ENCODE data around the gene TCP1. TPM values are rescaled to one million over a fixed set of nuclear protein-coding genes. Genes with fewer than 3 reads are reported as not detected.
A peak's percentile ranks its signal among the peaks of the same experiment; 100 is the strongest.

The TCP1 gene
- total and polyA plus RNA-seq, 2 of the 13 experiments (the other 11 are each of a cell fraction or from before 2014, with no cell fraction given) = 116 to 553 TPM

DNA sequence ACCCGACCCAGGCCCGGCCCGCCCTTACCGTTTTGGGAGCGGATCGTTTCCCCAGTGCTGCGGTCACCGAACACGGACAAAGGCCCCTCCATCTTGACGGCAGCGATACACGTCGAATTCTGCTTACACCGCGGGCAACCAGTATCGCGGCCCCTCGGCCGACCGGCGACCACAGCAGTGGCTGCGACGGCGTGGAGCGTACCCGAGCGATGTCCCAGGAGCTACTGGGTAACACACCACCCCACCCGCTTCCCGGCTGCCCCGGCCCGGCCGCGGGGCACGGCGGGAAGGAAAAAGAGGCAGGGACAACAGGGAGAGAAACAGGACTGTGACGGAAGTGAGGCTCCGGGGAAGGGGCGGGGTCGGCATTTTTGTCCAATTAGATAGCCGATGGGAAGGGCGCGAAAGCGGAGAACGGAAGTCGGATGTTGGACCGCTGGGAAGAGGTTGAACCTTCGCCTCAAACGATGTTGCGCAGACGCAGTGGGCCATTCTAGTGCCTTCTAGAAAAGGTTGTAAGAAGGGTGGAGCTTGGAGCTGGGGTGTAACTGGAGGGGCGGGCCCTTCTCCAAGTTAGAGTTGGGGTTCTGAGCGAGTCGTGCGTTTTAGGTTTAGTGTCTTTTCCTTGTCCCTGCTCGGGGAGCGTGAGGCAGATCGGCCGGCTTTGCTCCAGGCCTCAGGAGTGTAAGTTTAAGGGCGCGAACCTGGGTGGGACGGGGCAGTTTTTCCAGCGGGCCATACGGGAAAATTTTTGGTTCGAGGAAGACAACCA lies at the start of gene TCP1 (continued):
- TF ChIP-seq, protein P1, sequence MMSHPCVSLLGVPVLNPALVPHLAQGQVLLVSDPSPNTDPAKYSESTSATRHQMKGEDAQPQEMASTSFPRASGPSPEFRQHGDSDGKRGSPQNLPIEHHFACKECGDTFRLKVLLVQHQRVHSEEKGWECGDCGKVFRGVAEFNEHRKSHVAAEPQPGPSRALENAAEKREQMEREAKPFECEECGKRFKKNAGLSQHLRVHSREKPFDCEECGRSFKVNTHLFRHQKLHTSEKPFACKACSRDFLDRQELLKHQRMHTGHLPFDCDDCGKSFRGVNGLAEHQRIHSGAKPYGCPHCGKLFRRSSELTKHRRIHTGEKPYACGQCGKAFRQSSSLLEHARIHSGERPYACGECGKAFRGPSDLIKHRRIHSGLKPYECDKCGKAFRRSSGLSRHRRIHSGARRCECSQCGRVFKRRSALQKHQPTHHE (CRISPR knock-in tag; IDR thresholded peaks at IDR 0.05; ENCODE audit: borderline replicate concordance) = no peak
- TF ChIP-seq NBN (conservative IDR thresholded peaks at IDR 0.05) = no peak
- TF ChIP-seq, protein P2, sequence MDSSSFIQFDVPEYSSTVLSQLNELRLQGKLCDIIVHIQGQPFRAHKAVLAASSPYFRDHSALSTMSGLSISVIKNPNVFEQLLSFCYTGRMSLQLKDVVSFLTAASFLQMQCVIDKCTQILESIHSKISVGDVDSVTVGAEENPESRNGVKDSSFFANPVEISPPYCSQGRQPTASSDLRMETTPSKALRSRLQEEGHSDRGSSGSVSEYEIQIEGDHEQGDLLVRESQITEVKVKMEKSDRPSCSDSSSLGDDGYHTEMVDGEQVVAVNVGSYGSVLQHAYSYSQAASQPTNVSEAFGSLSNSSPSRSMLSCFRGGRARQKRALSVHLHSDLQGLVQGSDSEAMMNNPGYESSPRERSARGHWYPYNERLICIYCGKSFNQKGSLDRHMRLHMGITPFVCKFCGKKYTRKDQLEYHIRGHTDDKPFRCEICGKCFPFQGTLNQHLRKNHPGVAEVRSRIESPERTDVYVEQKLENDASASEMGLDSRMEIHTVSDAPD (CRISPR knock-in tag; IDR thresholded peaks at IDR 0.05) = peak; percentile 79; the same call in 1 of the 2 replicates
- peak; percentile 13; the same call in 1 of the 2 replicates for TF ChIP-seq HES4 (CRISPR knock-in tag; IDR thresholded peaks at IDR 0.05; ENCODE audit: borderline replicate concordance)
- 0 out of 2 replicates have a peak, but pooled peaks have one; percentile 57 for TF ChIP-seq ZNF180 (CRISPR knock-in tag; IDR thresholded peaks at IDR 0.05; ENCODE audit: borderline replicate concordance, low read depth)
- peak; percentile 32; the same call in 1 of the 2 replicates for TF ChIP-seq SP5 (CRISPR knock-in tag; IDR thresholded peaks at IDR 0.05; ENCODE audit: borderline replicate concordance, low read depth)
- TF ChIP-seq, protein P3, sequence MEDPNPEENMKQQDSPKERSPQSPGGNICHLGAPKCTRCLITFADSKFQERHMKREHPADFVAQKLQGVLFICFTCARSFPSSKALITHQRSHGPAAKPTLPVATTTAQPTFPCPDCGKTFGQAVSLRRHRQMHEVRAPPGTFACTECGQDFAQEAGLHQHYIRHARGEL (CRISPR knock-in tag; IDR thresholded peaks at IDR 0.05) = peak; percentile 18; the same call in 1 of the 2 replicates
- TF ChIP-seq, protein P4, sequence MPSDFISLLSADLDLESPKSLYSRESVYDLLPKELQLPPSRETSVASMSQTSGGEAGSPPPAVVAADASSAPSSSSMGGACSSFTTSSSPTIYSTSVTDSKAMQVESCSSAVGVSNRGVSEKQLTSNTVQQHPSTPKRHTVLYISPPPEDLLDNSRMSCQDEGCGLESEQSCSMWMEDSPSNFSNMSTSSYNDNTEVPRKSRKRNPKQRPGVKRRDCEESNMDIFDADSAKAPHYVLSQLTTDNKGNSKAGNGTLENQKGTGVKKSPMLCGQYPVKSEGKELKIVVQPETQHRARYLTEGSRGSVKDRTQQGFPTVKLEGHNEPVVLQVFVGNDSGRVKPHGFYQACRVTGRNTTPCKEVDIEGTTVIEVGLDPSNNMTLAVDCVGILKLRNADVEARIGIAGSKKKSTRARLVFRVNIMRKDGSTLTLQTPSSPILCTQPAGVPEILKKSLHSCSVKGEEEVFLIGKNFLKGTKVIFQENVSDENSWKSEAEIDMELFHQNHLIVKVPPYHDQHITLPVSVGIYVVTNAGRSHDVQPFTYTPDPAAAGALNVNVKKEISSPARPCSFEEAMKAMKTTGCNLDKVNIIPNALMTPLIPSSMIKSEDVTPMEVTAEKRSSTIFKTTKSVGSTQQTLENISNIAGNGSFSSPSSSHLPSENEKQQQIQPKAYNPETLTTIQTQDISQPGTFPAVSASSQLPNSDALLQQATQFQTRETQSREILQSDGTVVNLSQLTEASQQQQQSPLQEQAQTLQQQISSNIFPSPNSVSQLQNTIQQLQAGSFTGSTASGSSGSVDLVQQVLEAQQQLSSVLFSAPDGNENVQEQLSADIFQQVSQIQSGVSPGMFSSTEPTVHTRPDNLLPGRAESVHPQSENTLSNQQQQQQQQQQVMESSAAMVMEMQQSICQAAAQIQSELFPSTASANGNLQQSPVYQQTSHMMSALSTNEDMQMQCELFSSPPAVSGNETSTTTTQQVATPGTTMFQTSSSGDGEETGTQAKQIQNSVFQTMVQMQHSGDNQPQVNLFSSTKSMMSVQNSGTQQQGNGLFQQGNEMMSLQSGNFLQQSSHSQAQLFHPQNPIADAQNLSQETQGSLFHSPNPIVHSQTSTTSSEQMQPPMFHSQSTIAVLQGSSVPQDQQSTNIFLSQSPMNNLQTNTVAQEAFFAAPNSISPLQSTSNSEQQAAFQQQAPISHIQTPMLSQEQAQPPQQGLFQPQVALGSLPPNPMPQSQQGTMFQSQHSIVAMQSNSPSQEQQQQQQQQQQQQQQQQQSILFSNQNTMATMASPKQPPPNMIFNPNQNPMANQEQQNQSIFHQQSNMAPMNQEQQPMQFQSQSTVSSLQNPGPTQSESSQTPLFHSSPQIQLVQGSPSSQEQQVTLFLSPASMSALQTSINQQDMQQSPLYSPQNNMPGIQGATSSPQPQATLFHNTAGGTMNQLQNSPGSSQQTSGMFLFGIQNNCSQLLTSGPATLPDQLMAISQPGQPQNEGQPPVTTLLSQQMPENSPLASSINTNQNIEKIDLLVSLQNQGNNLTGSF (CRISPR knock-in tag; IDR thresholded peaks at IDR 0.05) = peak; percentile 73; the same call in 1 of the 2 replicates
- TF ChIP-seq ZNF569 (CRISPR knock-in tag; IDR thresholded peaks at IDR 0.05; ENCODE audit: borderline replicate concordance) = peak; percentile 96; the same call in 1 of the 2 replicates
- peak; percentile 80 for TF ChIP-seq KDM2A (CRISPR knock-in tag; IDR thresholded peaks at IDR 0.05; ENCODE audit: borderline replicate concordance, low read depth)
- TF ChIP-seq, protein P5, sequence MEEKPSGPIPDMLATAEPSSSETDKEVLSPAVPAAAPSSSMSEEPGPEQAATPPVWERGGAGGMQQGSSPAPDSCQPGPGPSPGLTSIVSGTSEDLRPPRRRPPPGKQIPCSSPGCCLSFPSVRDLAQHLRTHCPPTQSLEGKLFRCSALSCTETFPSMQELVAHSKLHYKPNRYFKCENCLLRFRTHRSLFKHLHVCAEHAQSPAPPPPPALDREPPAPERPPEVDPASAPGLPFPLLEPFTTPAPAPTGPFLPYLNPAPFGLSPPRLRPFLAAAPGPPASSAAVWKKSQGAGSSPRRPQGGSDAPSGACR (CRISPR knock-in tag; IDR thresholded peaks at IDR 0.05) = peak; percentile 94; the same call in 1 of the 2 replicates
- peak; percentile 90 for TF ChIP-seq POLR2G (IDR thresholded peaks at IDR 0.05; ENCODE audit: low read depth, low read length)
- TF ChIP-seq NFATC3 (CRISPR knock-in tag; IDR thresholded peaks at IDR 0.05) = 0 out of 2 replicates have a peak, but pooled peaks have one; percentile 32
- peak; percentile 82 for TF ChIP-seq MED1 (CRISPR knock-in tag; IDR thresholded peaks at IDR 0.05)
- TF ChIP-seq ZSCAN30 (CRISPR knock-in tag; IDR thresholded peaks at IDR 0.05) = peak; percentile 71
- TF ChIP-seq, protein P6, sequence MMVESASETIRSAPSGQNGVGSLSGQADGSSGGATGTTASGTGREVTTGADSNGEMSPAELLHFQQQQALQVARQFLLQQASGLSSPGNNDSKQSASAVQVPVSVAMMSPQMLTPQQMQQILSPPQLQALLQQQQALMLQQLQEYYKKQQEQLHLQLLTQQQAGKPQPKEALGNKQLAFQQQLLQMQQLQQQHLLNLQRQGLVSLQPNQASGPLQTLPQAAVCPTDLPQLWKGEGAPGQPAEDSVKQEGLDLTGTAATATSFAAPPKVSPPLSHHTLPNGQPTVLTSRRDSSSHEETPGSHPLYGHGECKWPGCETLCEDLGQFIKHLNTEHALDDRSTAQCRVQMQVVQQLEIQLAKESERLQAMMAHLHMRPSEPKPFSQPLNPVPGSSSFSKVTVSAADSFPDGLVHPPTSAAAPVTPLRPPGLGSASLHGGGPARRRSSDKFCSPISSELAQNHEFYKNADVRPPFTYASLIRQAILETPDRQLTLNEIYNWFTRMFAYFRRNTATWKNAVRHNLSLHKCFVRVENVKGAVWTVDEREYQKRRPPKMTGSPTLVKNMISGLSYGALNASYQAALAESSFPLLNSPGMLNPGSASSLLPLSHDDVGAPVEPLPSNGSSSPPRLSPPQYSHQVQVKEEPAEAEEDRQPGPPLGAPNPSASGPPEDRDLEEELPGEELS (CRISPR knock-in tag; IDR thresholded peaks at IDR 0.05) = peak; percentile 58

All from HepG2 (cell line).